Stimulated activated CD4-positive, alpha-beta T cell treated with anti-CD3 and anti-CD28 coated beads, Interleukin-2, amount 100 ng/mL, for 24 hours (primary cell): Measurements from ENCODE around the gene EME1.

Source experiments
- DNase-seq, 2 donors: peaks; one replicate each; pipeline ENCODE4 v3.0.0-alpha.2; 2020

The EME1 gene

DNA sequence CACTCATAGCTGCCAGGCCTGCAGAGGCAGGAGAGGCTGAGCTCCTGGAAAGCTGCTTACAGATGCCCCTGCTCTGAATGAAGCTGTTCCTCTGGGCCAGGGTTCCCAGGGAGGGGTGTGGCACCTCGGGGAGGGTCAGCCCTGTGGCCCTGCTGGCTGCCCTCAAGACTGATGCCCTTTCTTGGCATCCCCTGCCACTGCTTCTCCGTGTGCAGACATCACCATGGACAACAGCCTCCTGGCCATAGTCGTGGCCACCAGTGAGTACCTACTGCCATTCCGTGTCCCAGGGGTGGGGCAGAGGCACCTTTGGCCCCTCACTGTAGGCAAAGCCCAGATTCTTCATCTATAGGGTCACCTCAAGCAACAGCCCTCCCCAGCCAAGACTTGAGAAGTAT lies 9.0 kb upstream of the EME1 start:
- no peak for DNase-seq

DNA sequence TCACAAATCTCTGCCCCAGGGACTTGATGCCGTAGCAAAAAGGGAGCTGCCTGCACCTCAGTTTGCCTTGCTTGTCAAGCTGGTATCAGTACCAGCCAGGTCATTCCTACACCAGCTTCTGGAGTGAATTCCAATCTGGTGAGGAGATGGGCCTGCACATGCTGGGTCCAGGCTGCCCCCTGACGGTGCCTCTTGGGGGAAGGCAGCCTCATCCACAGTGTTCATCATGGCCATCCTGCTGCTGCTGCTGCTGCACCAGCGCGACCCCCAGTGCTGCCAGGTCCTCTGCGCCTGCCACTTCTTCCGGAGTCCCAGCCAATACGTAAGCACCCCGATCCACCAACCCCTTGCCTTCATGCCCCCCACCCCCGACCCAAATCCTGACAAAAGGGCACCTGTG lies 8.3 kb upstream of the EME1 start:
- no peak for DNase-seq

DNA sequence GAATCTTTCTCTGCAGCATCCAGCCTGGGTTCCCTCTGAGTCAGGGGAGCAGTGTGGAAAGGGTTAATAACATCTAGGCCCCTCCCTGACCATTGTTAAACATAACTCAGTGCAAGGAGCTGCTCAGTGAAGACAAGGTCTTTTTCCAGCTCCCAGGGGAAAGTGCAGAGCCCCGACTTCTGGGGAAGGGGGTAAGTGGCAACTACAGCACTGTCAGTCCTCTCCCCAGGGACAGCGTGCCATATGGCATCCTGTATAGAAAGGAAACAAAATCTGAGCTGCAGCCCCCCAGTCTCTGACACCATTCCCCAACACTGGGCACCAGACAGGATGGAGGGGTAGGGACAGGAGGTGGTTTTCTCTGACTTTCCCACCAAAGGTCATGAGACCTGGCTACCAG lies 7.9 kb upstream of the EME1 start:
- DNase-seq, result no peak

DNA sequence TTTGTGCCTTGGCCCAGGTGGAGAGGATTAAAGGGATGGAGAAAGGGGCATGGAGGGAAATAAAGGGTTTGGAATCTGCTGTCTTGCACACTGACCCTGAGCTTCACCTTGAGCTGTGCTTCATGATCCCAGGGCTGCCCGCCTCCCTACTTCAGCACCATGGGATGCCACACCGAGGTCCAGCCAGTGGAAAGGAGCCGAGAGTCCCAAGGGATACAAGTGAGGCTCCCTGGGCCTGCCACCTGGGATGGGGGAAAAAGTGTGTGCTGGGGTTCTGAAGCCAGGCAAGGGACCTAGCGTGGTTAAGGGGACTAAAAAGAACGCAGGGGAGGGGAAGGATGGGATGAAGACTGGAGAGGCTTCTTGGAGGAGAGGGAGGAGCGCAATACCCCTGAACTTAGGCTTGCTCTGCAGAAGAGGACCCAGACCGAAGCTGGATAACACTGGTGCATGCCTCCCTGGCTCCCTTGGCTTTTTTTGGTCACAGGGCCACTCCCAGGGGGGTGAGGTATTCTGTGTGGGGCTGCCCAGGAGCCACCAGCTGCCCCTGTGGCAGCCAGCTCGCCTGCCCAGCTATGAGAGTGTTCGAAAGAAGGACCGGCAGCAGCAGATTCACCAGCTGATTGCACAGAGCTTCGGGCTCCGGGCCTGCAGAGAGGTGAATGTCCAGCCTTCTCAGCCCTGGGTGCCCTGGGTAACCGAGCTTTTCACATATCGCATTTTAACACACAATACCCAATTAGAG lies 7.2 kb upstream of the EME1 start:
- DNase-seq, result no peak

DNA sequence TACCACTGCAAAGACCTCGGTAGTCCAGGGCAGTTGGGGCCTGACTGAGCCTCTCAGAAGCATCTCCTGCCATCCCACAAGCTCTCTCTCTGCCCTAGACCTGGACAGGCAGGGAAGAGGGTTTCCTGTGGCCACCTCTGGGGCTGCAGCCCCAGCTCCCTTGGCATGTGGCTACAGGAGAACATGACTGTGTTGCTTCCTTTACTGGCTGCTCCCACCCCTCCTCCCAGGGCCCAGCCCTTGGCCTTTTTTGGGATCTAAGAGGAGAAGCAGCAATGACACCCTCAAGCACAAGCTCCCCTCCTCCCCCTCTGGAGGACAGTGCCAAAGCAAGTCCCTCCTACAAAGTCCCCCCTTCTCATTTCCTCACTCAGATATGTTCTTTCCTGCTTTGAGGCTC lies 5.6 kb upstream of the EME1 start:
- no peak for DNase-seq

DNA sequence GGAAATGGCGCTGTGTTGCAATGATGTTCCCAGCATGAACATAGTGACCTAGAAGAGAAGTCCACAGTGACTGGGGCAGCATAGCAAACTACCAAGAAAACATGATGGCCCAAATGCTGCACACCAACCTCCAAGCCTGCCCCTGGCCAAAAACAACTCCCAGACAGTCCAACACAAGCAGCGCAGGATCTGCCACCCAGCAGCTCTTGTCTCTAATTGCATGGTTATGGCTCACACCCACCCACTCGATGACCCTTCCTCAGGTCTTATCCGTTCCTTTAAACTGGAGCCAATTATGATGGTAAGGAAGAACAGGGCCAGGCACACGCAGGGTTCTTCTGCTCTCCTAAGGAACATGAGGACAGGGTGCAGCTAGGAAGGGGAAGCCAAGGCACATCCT lies 3.0 kb upstream of the EME1 start:
- DNase-seq, result no peak

DNA sequence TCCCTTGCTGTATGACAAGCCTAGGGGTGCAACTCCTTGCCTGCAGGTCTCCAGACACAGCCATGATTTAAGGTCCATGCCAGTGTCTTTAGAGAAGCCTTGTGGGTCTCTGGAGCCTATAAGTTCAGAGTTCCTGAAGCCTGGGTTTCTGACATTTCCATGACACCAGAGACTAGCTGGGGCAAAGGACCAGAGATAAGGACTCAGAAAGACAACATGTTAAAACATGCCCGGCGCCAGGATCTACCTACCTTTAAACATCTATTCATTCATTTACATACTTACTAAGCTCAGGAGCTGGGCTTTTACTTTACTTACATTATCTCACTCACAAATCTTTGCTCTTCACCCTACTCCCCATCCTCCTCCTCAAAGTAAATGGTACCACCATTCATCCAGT lies 1.5 kb upstream of the EME1 start:
- DNase-seq, result no peak

DNA sequence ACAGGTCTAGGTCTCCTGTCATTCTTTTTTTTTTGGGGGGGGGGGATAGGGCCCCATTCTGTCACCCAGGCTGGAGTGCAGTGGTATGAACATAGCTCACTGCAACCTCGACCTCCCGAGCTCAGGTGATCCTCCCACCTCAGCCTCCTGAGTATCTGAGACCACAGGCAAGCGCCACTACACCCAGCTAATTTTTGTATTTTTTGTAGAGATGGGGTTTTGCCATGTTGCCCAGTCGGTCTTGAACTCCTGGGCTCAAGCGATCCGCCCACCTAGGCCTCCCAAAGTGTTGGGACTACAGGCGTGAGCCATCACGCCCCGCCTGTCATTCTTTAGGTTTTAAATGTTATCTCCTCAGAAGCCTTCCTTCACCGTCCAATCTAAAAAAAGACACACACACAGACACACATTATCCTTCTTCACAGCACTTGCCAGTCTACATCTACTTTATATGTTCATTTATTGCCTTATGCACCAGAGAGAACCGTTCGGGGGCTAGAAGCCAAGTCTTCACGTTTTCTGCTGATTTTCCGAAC lies 739 bp upstream of the EME1 start:
- no peak for DNase-seq

DNA sequence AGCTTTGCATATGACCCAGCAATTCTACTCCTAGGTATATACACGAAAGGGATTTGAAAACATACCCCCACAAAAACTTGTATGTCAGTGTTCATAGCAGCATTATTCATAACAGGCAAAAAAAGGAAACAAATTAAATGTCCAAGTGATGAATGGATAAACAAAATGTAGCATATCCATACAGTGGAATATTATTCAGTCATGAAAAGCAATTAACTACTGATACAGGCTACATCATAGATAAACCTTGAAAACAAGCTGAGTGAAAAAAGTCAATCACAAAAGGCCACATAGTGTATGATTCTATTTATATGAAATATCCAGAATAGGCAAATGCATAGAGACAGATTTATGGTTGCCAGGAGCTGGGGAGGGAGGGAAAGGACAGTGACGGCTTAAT lies 676 bp downstream of the EME1 start:
- DNase-seq, result no peak

DNA sequence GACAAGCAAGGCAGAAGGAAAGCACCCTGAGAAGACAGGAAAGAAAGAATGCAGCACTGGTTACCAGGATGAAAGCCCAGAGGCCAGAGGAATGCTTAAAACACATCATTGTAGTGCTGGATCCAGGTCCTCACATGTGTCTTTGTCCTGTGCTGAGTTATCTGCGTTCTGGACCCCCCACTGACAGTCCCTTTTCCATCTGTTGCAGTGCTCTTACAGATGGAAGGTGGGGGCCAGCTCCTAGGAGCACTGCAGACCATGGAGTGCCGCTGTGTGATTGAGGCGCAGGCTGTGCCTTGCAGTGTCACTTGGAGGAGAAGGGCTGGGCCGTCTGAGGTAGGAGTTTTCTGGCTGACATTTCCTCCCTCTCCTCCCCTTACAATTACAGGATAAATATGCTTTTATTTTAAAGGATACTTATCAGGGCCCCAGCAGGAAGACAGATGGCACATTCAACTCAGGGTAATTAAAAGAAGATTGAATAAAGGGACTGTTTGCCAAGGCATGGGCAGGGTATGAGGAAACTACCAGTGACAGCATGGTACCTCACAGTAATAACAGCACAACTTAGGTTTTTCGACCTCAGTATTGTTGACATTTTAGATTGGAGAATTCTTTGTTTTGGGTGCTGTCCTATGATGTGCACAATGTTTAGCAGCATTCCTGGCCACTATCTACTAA lies 3.0 kb downstream of the EME1 start:
- DNase-seq, result no peak

DNA sequence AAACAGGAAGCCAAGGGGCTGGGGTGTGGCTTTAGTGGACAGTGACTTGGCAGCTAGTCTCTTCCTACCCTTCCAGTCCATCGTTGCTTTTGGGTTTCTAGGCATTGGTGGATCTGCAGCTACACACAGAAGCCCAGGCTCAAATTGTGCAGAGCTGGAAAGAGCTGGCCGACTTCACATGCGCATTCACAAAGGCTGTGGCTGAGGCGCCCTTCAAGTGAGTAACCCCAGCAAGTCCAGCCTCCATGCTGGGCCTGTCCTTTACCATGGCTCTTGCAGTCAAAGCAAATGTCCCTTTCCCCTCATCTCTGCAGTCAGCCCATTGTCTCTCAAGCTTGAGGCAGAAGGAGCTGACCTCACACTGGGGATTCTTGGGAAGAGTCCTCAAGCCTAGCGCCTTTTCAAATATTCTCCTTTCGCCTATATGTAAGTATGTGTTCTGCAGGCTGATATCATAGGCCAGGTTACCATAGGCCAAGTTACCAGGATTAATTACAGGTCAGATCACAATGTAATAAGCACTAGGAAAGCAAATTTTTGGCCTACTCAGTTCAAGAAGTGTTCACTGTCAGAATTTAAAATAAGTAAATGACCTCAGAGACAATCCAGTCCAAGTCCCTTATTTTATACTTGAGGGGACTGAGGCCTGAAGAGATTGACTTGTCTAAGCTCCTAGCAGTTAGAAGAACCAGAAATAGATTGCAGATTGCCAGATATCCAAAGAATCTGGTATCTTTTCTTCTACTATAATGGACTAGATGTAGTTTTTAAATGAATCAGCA lies 6.5 kb downstream of the EME1 start:
- DNase-seq, result no peak

DNA sequence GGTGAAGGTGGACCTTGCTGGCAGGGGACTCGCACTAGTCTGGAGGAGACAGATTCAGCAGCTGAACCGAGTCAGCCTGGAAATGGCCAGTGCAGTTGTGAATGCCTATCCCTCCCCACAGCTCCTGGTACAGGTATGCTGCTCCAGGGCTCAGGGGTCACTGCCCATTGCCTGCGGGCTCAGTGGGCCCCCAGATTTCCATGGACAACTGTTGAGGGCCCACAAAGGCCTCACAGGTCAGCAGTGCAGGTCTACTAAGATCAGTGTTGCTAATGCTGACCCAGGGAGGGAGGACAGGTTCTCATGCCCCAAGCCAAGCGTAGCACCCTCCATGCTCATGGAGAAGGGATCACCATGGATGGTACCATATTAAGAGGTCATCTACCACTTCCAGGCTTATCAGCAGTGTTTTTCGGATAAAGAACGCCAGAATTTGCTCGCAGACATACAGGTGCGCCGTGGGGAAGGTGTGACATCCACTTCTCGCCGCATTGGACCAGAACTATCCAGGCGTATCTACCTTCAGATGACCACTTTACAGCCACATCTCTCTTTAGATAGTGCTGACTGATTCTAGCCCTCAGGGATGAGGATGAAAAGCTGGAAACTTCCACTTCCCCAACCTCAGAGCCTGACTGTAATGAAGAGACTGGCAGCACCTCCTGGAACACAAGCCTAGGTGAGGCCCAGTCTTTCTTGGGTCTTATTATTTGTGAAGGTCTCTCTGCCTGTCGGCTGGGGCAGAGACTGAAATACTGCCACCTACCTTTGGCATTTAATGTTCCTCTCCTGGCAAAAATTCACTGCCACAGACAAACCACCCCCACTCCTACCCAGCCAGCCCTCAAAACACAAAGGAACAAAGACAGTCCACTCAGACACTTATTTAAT lies 7.6 kb downstream of the EME1 start:
- DNase-seq, result no peak

DNA sequence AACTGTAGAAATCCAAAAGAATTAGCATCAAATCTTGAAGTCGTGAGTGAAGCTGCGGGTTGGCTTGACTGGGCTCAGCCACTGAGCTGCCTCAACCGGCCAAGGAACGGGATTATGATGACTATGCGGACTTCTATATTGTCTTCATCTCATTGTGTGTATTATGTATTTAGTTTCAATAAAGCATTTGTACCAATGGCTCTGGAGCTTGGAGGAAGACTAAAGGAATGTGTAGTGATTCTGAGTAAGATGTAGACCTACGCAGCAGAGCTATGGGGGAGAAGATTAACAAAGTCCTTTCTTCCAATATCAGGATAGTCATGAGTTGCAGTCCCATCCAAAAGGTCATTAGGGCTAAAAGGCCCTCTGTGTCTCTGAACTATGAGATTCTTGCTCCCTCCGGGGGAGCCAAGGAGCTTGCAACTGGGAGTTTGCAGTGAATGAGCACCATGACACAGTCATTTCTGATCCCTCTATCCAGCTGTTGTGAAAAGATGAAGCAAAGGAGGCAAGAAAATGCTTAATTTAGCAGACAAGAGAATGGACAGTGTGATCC lies 8.3 kb downstream of the EME1 start:
- DNase-seq, result no peak

DNA sequence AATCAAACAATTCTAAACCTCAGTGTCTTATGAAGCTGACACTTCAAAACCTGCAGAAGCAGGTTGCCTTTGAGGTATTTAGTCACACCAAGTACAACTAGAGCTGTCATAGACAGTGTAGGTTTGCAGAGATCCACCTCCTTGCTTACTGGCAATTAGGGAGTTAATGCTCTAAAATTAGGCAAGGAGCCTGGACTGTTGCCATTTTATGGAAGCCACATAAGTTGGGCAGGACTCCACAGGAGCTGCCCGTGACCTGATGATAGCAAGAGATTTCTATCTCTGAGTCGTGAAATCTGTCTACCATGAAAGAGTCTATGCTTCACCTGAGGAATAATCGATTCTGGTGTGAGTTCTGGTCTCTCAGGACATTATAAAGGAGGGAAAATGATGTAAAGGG lies 8.9 kb downstream of the EME1 start:
- no peak for DNase-seq

DNA sequence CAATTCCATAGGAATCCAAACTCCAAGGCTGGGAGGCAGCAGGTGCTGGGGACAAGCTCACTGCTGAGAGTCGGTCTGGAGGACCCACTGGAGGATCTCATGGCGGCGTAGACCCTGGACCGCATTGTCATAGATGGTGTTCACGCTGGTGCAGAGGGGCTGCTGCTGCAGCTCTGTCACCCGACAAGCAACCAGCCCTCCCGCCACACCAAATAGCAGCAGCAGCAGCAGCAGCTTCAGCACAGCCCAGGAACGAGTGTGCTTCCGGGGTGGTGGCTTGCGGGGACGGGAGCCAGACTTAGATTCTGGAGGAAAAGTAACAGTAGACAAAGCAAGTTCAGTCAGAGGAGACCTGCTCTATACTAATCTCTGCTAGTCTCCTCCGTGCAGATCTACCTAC lies 9.9 kb downstream of the EME1 start:
- no peak for DNase-seq

DNA sequence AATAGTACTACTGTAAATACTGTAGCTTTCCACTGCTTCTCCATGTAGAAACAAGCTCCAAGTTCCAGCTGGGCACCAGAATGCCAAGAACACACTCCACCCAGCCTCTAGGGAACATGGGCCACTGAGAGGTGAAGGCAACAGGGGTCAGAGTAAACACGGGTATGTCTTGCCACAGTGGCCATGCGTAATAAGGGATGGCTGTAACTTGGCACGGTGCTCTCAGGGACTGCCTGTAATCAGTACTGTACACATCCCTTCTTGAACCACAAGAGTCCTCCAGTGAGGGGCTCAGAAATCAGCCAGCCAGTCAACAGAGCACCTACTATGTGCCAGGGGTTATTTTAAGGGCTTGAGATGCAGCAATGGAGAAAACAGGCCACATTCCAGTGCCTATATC lies 13.5 kb downstream of the EME1 start:
- DNase-seq, result no peak

DNA sequence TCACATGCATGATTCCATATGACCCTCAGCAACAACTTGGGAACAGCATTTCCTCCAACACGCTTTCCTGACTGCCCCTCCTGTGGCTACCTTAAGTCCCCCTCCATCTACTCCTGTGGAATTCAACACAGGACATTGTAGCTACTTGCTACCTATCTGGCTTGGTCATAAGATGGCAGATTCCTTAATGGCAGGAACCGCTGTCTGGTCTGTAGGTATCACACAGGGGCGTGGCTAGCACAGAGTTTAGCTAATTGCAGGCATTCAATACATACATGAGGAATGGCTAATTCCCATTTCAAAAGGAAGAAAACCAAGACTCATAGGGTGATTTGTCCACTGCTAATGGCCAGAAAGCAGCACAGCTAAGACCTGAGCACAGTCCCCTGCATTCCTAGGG lies 15.7 kb downstream of the EME1 start:
- no peak for DNase-seq

DNA sequence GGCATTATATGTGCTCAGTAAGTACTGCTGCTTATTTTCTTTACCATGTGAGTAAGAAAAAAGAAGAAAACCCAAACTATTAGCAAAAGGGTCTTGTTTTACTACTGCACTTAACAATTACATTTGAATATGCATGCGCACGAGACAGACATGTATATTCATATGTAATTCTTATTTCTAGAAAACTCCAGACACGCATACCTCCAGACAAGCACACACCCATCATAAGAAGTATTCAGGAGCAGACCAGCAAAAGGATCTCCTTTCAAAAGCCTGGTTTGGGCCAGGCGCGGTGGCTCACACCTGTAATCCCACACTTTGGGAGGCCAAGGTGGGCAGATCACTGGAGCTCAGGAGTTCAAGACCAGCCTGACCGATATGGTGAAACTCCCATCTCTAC lies 16.5 kb downstream of the EME1 start:
- DNase-seq, result no peak

DNA sequence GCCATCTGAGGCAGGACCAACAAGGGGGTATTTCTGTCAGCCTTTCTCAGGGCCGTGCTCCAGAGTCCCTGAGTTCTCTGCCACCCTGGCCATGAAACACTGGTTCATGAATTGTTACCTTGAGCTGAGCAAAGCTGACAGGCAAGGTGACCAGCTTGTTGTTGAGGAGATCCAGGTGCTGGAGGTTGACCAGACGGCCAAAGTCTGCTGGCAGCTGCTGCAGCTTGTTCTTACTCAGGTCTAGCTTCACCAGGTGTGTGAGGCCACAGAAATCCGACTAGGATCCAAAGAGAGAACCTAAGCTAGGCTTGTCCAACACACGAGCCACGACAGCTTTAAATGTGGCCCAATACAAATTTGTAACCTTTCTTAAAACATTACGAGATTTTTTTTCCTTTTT lies 19.6 kb downstream of the EME1 start:
- DNase-seq, result no peak

DNA sequence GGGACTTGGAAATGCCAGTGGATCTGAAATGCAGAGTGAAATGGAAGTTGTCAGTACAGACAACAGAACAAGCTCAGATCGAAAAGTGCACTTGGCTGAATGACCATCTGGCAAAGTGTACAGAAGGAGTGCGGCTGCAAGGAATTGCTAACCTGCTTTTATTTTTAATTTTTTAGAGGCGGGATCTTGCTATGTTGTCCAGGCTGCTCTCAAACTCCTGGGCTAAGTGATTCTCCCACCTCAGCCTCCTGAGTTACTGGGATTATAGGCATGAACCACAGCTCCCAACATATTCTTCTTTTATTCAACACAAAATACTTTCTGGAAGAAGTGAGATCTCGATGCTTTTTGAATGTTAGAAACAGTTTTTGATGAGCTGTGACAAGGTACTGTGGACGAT lies 20.7 kb downstream of the EME1 start:
- DNase-seq, result no peak

DNA sequence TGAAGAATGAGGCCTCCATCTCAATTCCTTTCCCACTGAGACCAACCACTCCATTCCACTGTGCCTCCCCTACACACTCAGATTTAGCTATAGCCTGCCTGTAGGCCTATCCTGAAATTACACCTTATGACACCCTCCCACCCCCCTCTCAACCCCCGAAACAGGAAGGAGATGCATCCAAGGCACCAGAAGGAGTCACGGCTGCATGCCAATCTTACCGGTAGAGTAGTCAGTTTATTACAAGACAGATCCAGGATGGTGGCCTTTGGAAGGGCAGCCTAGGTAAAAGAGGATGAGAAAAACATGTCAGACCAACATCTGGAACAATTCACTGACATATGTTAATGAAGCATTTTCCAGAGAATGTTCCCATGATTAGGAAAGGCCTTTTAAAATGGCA lies 21.7 kb downstream of the EME1 start:
- DNase-seq, result no peak
